ENCODE results near the gene SLC10A3.

Gene SLC10A3

DNA sequence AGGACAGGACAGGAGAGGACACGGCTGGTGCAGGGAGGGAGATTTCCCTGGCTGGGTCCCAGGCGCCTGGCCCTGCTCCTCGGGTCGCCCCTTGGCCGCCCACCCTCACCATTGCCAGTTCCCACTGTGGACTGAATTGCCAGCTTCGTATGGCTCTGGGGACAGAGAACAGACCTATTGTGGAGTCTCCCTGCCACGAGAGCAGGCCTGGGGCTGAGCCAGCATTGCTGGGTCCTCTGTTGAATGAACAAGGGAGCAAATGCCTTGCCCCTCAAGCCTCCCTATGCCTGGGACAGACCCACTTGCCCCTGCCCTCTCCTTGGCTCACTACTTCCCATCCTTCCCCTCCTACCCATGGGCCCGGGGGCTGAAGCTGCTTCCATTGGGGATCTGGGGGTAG, 28.0 kb downstream of the SLC10A3 start:
- DNase-seq, result no peak

DNA sequence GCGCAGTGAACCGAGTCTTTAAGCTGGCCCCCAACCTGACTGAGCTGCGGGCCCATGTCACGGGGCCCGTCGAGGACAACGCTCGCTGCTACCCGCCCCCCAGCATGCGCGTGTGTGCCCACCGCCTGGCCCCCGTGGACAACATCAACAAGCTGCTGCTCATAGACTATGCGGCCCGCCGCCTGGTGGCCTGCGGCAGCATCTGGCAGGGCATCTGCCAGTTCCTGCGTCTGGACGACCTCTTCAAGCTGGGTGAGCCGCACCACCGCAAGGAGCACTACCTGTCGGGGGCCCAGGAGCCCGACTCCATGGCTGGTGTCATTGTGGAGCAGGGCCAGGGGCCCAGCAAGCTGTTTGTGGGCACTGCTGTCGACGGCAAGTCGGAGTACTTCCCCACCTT, 30.1 kb downstream of the SLC10A3 start:
- no peak for DNase-seq

DNA sequence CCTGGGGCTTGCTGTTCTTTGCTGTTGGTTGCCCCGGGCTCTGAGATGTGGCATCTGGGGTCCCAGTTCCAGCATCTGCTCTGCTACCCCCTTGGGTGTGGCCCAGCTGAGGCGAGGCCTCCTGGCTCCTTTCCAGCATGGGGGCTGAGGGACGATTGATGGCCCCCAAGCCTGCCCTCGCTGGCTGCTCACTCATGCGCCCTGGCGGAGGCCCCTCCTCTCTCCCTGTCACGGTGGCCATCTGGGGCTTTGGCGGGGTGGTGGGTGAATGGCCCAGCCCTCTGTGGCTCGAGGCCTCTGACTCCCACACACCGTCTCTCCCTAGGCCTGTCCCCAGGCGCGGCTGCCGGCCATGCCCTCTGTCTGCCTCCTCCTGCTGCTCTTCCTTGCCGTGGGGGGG, 30.6 kb downstream of the SLC10A3 start:
- DNase-seq, result no peak

DNA sequence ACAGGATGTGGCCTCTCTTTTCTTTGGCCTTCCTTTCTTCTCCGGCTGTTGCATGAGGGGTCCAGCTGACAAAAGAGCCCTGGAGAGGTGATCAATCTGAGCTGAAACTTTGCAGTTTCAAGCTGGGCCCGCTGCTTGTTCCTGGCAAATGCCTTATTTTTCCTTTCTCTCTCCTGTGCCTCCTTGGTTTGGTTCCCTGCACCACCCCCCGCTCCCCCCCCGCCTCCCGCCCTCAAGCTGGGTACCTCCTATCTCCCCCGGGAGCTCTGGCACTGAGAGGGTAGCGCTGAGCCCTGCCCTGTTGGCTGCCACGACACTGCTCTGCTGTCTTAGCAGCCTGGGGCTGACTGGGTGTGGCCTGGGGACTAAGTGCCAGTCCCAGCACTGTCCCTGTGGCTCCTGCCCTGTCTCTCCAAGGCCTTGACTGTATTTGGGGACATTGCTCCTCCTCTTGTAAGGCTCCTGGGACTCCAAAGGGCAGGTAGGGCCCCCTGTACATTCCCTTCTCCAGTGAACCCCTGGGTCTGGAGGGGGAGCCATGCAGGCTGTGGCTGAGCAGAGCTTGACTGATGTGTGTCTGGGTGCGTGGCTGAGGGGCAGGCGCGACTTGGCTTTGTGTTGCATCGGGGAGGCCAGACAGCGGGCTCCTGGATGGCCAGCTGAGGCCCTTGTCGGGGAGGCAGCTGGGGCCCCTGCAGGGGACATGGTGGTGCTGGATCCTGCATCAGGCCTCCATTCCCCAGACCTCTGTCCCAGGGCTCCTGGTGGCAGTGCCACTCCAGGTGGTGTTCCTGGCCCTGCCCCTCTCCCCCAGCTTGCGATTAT, 31.3 kb downstream of the SLC10A3 start:
- DNase-seq, result peak; percentile 38

DNA sequence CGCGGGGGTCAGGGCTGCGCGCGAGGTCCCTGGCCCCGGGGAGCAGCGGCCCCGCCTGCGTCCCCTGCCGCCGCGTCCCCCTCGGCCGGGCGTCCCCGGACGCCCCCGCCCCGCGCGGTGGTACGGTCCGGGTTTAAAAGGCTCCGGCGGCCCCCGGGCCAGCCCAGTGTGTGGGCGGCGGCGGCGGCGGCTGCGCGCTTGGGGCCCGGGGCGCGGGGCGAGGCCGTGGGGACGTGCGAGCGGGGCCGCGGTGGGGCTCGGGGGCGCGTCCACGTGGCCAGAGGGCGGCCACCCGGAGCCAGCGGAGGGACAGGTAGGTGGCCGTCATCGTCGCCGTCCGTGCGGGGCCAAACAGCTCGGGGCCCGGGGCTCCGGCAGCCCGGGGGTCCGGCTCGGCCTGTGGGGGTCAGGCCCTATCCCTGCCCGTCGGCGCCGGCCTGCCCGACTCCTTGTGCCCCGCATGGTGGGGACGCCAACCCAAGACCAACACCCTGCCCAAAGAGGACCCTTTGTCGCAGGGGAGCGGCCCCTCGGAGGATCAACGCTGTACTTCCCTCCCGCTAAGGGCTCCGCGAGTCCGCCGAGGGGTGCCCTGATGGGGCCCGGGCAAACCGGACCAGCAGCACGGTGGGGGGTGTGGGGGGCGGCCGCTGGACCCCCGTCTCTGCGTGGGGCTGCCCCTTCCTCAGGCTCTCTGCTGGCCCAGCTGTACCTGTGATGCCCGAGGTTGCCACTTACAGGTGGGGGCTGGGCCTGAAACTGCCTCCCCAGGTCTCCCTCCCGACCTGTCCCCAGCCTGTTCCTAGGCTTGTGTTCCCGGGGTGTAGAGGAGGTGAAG, 32.1 kb downstream of the SLC10A3 start, which contains the start of gene PLXNA3:
TSS of gene PLXNA3 (plus strand) at position 166 of the 838 bp plus-strand sequence. CDS start 1,903 bp downstream, outside the sequence.
- peak; percentile 76 for DNase-seq

DNA sequence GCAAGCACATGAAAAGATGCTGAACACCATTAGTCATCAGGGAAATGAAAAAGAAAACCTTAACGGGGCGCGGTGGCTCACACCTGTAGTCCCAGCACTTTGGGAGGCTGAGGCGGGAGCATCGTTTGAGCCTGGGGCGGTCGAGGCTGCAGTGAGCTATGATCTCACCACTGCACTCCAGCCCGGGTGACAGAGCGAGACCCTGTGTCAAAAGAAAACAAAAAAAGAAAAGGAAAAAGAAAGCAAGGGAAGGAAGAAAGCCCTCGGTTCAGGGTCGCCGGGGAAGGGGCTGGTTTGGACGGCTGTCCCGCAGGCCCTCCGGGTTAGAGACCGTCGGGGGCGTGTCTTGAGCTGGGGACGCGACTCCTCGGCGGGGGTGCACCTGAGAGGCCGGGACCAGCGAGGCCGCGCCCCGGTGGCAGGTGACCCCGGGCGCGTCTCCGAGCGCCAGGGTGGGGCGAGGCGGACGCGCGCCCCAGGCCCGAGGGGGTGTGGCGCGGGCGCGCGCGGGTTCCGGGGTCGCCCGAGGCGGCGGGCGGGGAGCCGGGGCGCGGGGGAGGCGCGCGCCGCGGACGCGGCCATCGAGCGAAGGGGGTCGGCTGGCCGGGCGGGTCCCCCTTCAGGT, 32.8 kb downstream of the SLC10A3 start:
- peak; percentile 76 for DNase-seq

DNA sequence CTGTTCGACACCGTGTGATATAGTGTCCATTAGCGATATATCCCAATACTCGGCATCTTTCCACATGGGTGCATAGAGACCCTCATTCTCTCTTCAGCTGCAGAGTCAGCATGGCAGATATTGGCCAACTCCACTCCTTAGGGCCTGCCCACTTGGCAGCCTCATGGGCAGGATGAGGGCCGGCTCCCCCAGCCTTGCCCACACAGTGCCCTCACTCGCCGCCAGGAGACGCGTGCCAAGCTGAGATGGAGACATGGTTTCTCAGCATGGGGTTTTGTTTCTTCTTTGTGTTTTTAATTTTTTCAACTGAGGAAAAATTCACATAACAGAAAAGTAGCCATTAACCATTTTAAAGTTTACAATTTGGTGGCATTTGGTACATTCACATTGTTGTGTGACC, 37.6 kb downstream of the SLC10A3 start:
- DNase-seq, result no peak

DNA sequence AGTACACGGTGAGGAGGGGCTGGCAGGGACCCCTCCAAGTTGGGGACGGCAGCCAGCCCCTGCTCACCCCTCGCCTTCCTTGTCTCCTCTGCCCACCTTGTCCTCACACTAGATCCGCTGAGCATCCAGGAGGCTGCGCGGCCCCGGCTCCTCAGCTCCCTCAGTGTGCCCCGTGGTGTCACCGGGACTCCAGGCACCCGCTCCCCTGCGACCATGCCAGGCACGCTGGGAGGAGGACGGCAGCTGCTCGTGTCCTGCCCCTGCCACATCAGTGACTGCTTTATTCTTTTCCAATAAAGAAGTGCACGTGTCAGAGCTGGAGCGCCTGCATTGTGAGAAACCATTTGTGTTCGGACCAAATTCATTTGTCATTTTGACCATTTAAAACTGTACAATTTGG, 40.1 kb downstream of the SLC10A3 start:
- no peak for DNase-seq

DNA sequence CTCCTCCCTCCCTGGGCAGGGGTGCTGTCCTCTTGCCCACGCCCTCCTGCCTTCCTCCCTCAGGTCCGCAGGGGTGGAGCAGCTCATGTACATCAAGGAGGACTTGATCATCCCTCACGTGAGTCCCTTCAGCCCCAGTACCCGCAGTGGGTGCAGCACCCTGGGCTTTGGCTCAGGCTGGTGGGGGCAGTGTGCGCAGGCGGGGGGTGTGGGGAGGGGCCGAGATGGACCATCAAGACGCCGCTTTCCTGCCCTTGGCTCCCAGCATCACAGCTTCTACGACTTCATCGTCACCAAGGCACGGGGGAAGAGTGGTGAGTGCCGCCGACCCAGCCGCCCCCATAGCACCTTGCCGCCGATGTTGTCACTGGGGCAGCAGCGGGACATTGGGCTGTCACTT, 40.8 kb downstream of the SLC10A3 start:
- no peak for DNase-seq

DNA sequence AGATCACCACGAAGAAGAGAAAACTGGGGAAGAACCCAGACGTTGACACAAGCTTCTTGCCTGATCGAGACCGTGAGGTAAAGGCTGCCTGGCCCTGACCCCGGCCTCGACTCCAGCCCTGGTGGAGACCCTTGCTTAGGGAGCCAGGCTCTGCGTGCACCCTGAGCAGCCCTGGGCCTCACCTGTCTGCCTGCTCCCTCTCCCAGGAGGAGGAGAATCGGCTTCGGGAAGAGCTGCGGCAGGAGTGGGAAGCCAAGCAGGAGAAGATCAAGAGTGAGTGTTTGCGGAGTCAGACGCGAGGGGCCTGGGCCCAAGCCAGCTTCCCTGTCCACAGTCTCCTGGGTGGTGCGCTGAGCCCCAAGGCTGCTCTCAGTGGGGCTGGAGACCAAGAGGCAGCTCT, 41.9 kb downstream of the SLC10A3 start:
- DNase-seq, result no peak

DNA sequence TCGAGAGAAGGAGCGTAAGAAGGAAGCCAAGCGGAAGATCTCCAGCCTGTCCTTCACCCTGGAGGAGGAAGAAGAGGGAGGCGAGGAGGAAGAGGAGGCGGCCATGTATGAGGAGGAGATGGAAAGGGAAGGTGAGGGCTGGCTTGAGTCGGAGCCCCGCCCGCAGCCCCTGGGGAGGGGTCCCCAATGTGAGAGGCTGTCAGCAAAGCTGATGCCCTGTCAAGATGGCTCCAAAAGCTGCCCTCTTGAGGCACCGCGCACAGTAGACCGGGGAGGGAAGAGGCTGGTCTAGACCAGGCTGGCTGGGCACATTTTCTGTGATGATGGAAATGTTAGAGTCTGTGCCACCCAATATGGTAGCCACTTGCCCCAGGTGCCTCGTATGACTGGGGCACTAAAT, 44.0 kb downstream of the SLC10A3 start:
- DNase-seq, result no peak

DNA sequence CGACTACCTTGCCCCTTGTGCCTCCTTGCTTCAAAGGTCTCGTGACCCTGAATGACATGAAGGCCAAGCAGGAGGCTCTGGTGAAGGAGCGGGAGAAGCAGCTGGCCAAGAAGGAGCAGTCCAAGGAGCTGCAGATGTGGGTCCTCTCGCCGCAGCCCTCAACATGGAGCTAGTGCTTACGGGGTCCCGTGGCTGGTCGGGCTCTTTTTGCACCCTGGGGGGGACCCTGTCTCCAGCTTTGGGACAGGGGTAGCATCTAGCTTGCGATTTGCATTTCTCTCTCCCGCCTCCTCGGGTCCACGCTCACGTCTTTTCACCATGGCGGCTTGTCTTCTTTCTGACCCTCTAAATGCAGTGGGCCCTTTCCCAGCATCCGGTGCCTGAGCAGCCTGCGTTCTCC, 44.7 kb downstream of the SLC10A3 start:
- no peak for DNase-seq

DNA sequence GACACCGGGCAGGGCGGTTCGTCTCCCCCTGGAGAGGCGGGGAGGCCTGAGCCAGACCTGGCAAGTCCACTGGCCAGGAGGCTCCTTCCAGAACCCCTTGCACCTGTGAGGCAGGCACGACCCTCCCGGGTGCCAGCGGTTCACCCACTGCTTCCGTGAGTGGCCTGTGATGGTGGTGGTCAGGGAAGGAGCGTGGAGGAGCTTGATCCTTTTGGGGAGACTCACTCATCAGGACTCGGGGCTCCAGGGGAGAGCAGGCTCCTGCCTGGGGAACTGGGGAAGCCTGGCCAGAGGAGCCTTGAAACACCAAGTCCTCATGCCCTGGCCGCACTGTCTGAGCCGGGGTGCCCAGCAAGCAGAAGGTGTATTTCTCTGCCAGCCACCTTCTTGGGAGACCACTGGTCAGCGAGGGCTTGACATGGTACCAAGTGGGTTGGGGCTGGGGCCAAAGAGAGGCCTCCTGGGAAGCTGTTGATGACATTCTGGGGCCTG, 45.6 kb downstream of the SLC10A3 start:
- DNase-seq, result no peak

DNA sequence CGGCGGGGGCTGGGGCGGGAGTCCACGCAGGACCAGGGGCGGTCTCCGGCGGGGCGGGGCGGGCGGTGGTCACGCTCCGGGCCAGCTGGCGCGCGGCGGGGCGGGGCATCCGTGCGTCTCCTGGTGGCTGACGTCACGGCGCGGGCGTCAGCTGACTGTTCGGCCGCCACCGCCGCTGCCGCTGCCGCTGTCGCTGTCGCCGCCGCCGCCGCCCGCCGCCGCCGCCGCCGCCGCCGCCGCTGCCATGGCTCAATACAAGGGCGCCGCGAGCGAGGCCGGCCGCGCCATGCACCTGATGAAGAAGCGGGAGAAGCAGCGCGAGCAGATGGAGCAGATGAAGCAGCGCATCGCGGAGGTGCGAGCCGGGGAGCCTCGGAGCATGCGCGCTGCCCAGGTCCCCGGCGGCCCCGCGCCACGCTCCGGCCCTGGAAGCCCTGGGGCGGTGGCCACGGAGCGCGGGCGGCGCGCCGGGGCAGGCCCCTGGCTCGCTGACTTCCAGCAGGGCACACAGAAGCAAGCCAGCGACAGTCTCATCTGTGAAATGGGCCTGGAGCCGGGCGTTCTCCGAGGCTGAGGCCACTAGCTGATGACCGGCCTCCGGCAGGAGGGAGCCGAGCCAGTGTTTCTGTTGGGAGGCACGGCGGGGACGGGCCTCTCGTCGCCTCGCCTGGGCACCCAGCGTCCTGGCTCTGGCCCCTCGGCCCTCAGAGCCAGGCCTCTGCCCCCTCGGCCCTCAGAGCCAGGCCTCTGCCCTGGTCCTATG, 46.3 kb downstream of the SLC10A3 start, which contains the start of gene FAM50A:
TSS of gene FAM50A (plus strand) at position 150 of the 763 bp plus-strand sequence. CDS start at position 245, 95 bp downstream.
- DNase-seq, result peak; percentile 78

DNA sequence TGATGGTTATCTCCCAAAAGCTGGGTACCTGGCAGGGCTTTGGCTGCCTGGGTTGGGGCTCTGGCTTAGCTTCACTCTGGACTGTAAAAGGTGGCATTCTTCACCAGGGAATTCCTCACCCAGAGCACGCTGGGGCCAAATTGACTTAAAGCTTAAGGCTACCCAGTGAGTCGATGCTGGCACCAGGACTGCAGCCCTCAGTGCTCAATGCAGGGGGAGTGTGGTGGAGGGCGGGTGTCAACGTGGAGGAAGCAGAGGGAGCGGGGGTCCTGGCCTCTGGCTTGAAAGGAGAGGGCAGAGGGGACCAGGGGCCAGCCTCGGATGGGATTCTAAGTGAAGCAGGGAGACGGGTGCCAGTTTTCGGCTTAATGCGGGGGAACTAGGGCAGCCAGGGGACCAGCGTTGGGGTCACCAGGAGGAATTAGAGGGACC, 46.9 kb downstream of the SLC10A3 start:
- no peak for DNase-seq

DNA sequence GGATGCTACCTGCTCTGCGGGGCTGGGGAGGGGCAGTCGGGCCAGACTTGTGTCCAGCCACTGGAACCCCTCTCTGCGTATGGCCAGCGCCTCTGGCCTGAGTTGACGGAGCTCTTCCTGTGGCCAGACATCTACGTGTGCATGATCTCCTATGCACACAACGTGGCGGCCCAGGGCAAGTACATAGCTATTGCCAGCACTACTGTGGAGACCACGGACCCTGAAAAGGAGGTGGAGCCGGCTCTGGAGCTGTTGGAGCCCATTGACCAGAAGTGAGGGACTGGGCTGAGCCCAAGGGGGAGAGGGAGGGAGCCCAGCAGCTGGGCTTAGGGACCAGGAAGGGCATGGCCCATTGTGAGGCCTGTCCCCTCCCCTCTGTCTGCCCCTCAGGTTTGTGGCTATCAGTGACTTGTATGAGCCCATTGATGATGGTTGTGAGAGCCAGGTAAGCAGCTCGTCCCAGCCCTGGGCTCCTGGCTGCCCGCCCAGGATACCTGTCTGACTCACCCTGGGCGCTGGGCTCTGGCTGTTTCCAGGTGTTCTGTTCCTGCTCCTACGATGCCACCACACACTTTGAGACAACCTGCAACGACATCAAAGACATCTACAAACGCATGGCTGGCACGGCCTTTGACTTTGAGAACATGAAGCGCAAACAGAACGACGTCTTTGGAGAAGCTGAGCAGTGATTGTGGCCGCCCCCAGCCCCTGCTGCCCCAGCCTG, 48.3 kb downstream of the SLC10A3 start:
- DNase-seq, result no peak

DNA sequence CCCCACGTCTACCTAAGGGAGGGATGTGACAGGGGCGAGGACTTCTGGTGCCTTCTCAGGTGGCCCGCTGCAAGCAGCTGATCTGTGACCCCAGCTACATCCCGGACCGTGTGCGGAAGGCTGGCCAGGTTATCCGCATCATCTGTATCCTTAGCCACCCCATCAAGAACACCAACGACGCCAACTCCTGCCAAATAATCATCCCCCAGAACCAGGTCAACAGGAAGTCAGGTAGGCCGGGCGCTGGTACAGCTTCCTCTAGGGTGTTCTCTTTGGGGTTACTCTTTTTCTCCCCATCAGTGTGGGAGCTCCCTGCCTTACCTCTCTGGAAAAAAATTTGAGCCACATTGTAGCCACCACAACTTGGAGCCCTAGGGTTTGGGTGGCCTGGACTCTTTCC, 48.9 kb downstream of the SLC10A3 start:
- peak; percentile 29 for DNase-seq

DNA sequence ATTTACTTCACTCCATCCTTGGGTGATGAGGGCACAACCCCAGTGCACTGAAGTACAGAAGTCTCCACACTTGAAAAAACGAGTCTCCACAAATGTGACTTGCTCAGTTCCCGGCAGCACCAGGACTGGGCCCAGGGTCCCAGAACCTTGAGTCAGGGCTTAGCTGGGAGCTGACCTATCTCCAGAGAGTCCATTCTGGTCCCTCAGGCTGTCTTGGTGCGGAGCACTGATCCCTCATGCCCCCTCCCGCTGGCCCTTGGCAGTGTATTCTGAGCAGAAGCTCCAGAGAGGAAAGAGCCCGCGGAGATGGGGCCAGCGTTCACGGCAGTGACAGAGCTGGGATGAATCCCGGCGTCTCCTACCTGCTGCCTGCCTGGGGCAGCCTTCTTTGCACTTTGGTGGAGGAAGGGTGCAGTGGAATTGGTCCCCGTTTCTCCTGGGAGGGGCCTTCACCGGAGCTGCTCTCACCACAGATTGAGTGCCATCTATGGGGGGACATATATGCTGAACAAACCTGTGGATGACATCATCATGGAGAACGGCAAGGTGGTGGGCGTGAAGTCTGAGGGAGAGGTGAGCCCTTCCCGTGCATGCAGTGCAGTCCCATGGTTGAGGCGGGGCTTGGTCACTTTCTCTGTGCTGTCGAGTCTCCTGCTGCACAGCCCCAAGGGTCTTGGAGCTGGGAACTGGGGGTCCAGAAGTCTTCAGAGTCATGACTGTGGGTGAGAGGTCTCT, 49.6 kb downstream of the SLC10A3 start:
- no peak for DNase-seq

DNA sequence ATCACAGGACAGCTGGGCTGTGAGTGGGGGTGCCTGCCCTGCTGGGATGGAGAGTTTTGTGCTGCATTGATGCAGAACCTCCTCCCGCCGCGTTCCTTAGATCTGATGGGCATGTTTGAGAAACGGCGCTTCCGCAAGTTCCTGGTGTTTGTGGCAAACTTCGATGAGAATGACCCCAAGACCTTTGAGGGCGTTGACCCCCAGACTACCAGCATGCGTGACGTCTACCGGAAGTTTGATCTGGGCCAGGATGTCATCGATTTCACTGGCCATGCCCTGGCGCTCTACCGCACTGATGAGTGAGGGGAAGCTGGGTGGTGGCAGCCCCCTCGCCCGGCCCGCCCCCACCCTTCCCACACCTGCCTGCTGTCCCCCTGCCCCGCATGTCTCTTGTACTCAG, 50.6 kb downstream of the SLC10A3 start:
- DNase-seq, result no peak

DNA sequence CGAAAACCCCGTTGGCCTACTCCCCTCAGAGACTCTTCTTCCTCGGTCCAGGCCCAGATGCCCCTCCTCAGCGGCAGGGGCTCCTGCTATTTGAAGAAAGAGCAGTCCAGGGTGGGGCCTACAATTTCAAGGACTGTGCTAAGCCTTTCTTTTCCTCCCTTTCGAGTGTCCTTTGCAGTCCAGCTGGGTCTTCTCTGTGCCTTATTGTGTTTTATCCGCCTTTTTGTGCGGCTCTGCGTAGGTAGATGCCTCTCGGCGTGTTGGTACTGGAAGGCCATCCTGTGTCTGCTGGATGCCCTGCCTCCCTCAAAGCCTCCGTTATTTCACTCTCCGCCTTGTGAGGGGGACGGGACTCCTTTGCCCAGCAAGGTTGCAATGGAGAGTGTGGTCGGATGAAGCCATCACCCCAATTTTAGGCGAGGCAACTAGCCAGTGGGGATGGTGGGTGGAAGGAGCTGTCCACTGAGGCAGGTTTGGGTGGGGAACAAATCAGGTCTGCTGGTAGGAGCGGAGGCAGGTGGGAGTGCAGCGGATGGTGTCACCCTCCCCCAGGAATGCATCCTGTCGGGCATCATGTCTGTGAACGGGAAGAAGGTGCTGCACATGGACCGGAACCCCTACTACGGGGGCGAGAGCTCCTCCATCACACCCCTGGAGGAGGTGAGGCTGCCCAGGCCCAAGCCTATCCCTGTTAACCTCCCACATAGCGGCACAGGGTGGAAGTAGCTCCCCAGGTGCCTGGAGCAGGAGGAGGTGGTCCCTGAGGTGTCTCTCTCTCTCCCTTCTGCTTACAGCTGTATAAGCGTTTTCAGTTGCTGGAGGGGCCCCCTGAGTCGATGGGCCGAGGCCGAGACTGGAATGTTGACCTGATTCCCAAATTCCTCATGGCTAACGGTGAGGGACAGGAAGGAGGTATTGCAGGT, 52.2 kb downstream of the SLC10A3 start:
- DNase-seq, result no peak

All from CD4-positive, alpha-beta T cell treated with Interleukin-17A for 4 hours (primary cell).